ENCODE results near the gene CFAP46.

CFAP46 gene

GRCh38 chr10:132984008-132984295, 41.6 kb upstream of the CFAP46 start:
- TF ChIP-seq GATA3 (IDR thresholded peaks at IDR 0.05; ENCODE audit: low read depth, low read length) (no peak), GATA2 (IDR thresholded peaks at IDR 0.05; ENCODE audit: low read depth, low read length) (no peak)

- TF ChIP-seq GATA2 (IDR thresholded peaks at IDR 0.05; ENCODE audit: low read depth, low read length), result no peak
- no peak for TF ChIP-seq GATA3 (IDR thresholded peaks at IDR 0.05; ENCODE audit: low read depth, low read length)
Measured at GRCh38 chr10:132983252-132984007, 41.1 kb upstream of the CFAP46 start.

- no peak for TF ChIP-seq GATA2 (IDR thresholded peaks at IDR 0.05; ENCODE audit: low read depth, low read length)
- TF ChIP-seq GATA3 (IDR thresholded peaks at IDR 0.05; ENCODE audit: low read depth, low read length), result no peak
Measured at GRCh38 chr10:132982301-132982989, 40.1 kb upstream of the CFAP46 start.

GRCh38 chr10:132981746-132982145, 39.4 kb upstream of the CFAP46 start:
- TF ChIP-seq GATA2 (IDR thresholded peaks at IDR 0.05; ENCODE audit: low read depth, low read length), result no peak
- TF ChIP-seq GATA3 (IDR thresholded peaks at IDR 0.05; ENCODE audit: low read depth, low read length), result no peak

GRCh38 chr10:132981173-132981555, 38.8 kb upstream of the CFAP46 start:
- TF ChIP-seq GATA3 (IDR thresholded peaks at IDR 0.05; ENCODE audit: low read depth, low read length) (no peak), GATA2 (IDR thresholded peaks at IDR 0.05; ENCODE audit: low read depth, low read length) (no peak)

GRCh38 chr10:132980426-132981172, 38.2 kb upstream of the CFAP46 start:
- TF ChIP-seq GATA2 (IDR thresholded peaks at IDR 0.05; ENCODE audit: low read depth, low read length) (no peak), GATA3 (IDR thresholded peaks at IDR 0.05; ENCODE audit: low read depth, low read length) (no peak)

- TF ChIP-seq GATA2 (IDR thresholded peaks at IDR 0.05; ENCODE audit: low read depth, low read length), result no peak
- no peak for TF ChIP-seq GATA3 (IDR thresholded peaks at IDR 0.05; ENCODE audit: low read depth, low read length)
Measured at GRCh38 chr10:132979491-132980425, 37.4 kb upstream of the CFAP46 start.

- TF ChIP-seq GATA3 (IDR thresholded peaks at IDR 0.05; ENCODE audit: low read depth, low read length), result no peak
- TF ChIP-seq GATA2 (IDR thresholded peaks at IDR 0.05; ENCODE audit: low read depth, low read length), result no peak
Measured at GRCh38 chr10:132978542-132978941, 36.2 kb upstream of the CFAP46 start.

- TF ChIP-seq GATA2 (IDR thresholded peaks at IDR 0.05; ENCODE audit: low read depth, low read length) (no peak), GATA3 (IDR thresholded peaks at IDR 0.05; ENCODE audit: low read depth, low read length) (no peak)
Measured at GRCh38 chr10:132977807-132978206, 35.4 kb upstream of the CFAP46 start.

- TF ChIP-seq GATA3 (IDR thresholded peaks at IDR 0.05; ENCODE audit: low read depth, low read length) (no peak), GATA2 (IDR thresholded peaks at IDR 0.05; ENCODE audit: low read depth, low read length) (no peak)
Measured at GRCh38 chr10:132977076-132977475, 34.7 kb upstream of the CFAP46 start.

- TF ChIP-seq GATA3 (IDR thresholded peaks at IDR 0.05; ENCODE audit: low read depth, low read length) (no peak), GATA2 (IDR thresholded peaks at IDR 0.05; ENCODE audit: low read depth, low read length) (no peak)
Measured at GRCh38 chr10:132975831-132976682, 33.7 kb upstream of the CFAP46 start.

GRCh38 chr10:132974886-132975830, 32.8 kb upstream of the CFAP46 start:
- TF ChIP-seq GATA2 (IDR thresholded peaks at IDR 0.05; ENCODE audit: low read depth, low read length) (no peak), GATA3 (IDR thresholded peaks at IDR 0.05; ENCODE audit: low read depth, low read length) (no peak)

Data from SH-SY5Y (cell line).